ENCODE measurements around the gene TRAF2. TPM values are rescaled to one million over a fixed set of nuclear protein-coding genes. Genes with fewer than 3 reads are reported as not detected.

TRAF2 gene
- total and polyA plus RNA-seq, 2 of the 13 experiments (the other 11 are each of a cell fraction or from before 2014, with no cell fraction given), result 12.4 to 13.6 TPM

GRCh38 chr9:136885950-136886578 lies at the start of gene TRAF2 (continued):
- TF ChIP-seq, protein P1, sequence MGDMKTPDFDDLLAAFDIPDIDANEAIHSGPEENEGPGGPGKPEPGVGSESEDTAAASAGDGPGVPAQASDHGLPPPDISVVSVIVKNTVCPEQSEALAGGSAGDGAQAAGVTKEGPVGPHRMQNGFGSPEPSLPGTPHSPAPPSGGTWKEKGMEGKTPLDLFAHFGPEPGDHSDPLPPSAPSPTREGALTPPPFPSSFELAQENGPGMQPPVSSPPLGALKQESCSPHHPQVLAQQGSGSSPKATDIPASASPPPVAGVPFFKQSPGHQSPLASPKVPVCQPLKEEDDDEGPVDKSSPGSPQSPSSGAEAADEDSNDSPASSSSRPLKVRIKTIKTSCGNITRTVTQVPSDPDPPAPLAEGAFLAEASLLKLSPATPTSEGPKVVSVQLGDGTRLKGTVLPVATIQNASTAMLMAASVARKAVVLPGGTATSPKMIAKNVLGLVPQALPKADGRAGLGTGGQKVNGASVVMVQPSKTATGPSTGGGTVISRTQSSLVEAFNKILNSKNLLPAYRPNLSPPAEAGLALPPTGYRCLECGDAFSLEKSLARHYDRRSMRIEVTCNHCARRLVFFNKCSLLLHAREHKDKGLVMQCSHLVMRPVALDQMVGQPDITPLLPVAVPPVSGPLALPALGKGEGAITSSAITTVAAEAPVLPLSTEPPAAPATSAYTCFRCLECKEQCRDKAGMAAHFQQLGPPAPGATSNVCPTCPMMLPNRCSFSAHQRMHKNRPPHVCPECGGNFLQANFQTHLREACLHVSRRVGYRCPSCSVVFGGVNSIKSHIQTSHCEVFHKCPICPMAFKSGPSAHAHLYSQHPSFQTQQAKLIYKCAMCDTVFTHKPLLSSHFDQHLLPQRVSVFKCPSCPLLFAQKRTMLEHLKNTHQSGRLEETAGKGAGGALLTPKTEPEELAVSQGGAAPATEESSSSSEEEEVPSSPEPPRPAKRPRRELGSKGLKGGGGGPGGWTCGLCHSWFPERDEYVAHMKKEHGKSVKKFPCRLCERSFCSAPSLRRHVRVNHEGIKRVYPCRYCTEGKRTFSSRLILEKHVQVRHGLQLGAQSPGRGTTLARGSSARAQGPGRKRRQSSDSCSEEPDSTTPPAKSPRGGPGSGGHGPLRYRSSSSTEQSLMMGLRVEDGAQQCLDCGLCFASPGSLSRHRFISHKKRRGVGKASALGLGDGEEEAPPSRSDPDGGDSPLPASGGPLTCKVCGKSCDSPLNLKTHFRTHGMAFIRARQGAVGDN (CRISPR knock-in tag; IDR thresholded peaks at IDR 0.05), result peak; percentile 53
- TF ChIP-seq ZBTB8A (CRISPR knock-in tag; IDR thresholded peaks at IDR 0.05; ENCODE audit: borderline replicate concordance, low read depth), result no peak
- peak; percentile 54 for TF ChIP-seq XRCC5 (optimal IDR thresholded peaks at IDR 0.05; ENCODE audit: low read length)
- no peak for TF ChIP-seq ZNF576 (CRISPR knock-in tag; IDR thresholded peaks at IDR 0.05)
- no peak for TF ChIP-seq ZNF597 (CRISPR knock-in tag; IDR thresholded peaks at IDR 0.05)
- no peak for TF ChIP-seq NCOA5 (CRISPR knock-in tag; IDR thresholded peaks at IDR 0.05)
- no peak for TF ChIP-seq ZZZ3 (CRISPR knock-in tag; IDR thresholded peaks at IDR 0.05; ENCODE audit: borderline replicate concordance)
- TF ChIP-seq CHCHD3 (CRISPR knock-in tag; IDR thresholded peaks at IDR 0.05), result no peak
- peak; percentile 50 for TF ChIP-seq KDM2A (CRISPR knock-in tag; IDR thresholded peaks at IDR 0.05; ENCODE audit: borderline replicate concordance, low read depth)
- TF ChIP-seq TCF7 (IDR thresholded peaks at IDR 0.05; ENCODE audit: low read depth), result no peak
- no peak for TF ChIP-seq ZFP37 (CRISPR knock-in tag; IDR thresholded peaks at IDR 0.05; ENCODE audit: borderline replicate concordance)
- TF ChIP-seq ZNF749 (CRISPR knock-in tag; IDR thresholded peaks at IDR 0.05; ENCODE audit: borderline replicate concordance), result peak; percentile 42; the same call in 1 of the 2 replicates
- TF ChIP-seq DZIP1 (CRISPR knock-in tag; IDR thresholded peaks at IDR 0.05), result no peak
- TF ChIP-seq SRSF1 (optimal IDR thresholded peaks at IDR 0.05; ENCODE audit: low read depth, low read length), result peak; percentile 74
- TF ChIP-seq, protein P2, sequence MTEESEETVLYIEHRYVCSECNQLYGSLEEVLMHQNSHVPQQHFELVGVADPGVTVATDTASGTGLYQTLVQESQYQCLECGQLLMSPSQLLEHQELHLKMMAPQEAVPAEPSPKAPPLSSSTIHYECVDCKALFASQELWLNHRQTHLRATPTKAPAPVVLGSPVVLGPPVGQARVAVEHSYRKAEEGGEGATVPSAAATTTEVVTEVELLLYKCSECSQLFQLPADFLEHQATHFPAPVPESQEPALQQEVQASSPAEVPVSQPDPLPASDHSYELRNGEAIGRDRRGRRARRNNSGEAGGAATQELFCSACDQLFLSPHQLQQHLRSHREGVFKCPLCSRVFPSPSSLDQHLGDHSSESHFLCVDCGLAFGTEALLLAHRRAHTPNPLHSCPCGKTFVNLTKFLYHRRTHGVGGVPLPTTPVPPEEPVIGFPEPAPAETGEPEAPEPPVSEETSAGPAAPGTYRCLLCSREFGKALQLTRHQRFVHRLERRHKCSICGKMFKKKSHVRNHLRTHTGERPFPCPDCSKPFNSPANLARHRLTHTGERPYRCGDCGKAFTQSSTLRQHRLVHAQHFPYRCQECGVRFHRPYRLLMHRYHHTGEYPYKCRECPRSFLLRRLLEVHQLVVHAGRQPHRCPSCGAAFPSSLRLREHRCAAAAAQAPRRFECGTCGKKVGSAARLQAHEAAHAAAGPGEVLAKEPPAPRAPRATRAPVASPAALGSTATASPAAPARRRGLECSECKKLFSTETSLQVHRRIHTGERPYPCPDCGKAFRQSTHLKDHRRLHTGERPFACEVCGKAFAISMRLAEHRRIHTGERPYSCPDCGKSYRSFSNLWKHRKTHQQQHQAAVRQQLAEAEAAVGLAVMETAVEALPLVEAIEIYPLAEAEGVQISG (CRISPR knock-in tag; IDR thresholded peaks at IDR 0.05), result peak; percentile 44; the same call in 1 of the 2 replicates
- peak; percentile 89 for TF ChIP-seq CREB1 (IDR thresholded peaks at IDR 0.05)
- TF ChIP-seq CREB1 (CRISPR knock-in tag; IDR thresholded peaks at IDR 0.05), result peak; percentile 81
- TF ChIP-seq TCF7L2 (IDR thresholded peaks at IDR 0.05; ENCODE audit: low read depth, low read length), result no peak
- peak; percentile 58; the same call in 1 of the 2 replicates for TF ChIP-seq GATA4 (IDR thresholded peaks at IDR 0.05; ENCODE audit: borderline replicate concordance, low read depth)
